ENCODE measurements around the gene BAHD1.
A peak's percentile ranks its signal among the peaks of the same experiment; 100 is the strongest.

BAHD1 gene

GRCh38 chr15:40440743-40441564 is at the start of gene BAHD1:
BAHD1 (plus strand) TSS chr15:40440953; CDS start chr15:40458465, 17,512 bp downstream.
- DNase-seq (ENCODE audit: low read depth in 4 of 4, low spot score in 1 of 4), result peak; percentile 76 to 96 (median 93)

GRCh38 chr15:40392986-40393948 is 47.5 kb upstream of the BAHD1 start:
- no peak for DNase-seq (ENCODE audit: low read depth in 4 of 4, low spot score in 1 of 4)

- no peak for DNase-seq (ENCODE audit: low read depth in 4 of 4, low spot score in 1 of 4)
Observed at GRCh38 chr15:40397688-40398412, 42.9 kb upstream of the BAHD1 start.

GRCh38 chr15:40398413-40398873 is 42.3 kb upstream of the BAHD1 start:
- DNase-seq (ENCODE audit: low read depth in 4 of 4, low spot score in 1 of 4), result no peak

- no peak for DNase-seq (ENCODE audit: low read depth in 4 of 4, low spot score in 1 of 4)
Observed at GRCh38 chr15:40399370-40399769, 41.4 kb upstream of the BAHD1 start.

GRCh38 chr15:40405501-40406381 is 35.0 kb upstream of the BAHD1 start, which contains the start of gene IVD:
IVD (plus strand) TSS chr15:40405795; CDS start chr15:40405828, 33 bp downstream.
- peak; percentile 73 to 91 (median 80) for DNase-seq (ENCODE audit: low read depth in 4 of 4, low spot score in 1 of 4)

GRCh38 chr15:40407330-40407990 is 33.3 kb upstream of the BAHD1 start:
- DNase-seq (ENCODE audit: low read depth in 4 of 4, low spot score in 1 of 4), result no peak

GRCh38 chr15:40409366-40409765 is 31.4 kb upstream of the BAHD1 start:
- no peak for DNase-seq (ENCODE audit: low read depth in 4 of 4, low spot score in 1 of 4)

- no peak for DNase-seq (ENCODE audit: low read depth in 4 of 4, low spot score in 1 of 4)
Observed at GRCh38 chr15:40410476-40410875, 30.3 kb upstream of the BAHD1 start.

- no peak for DNase-seq (ENCODE audit: low read depth in 4 of 4, low spot score in 1 of 4)
Observed at GRCh38 chr15:40412095-40412759, 28.5 kb upstream of the BAHD1 start.

GRCh38 chr15:40413036-40413435 is 27.7 kb upstream of the BAHD1 start:
- no peak for DNase-seq (ENCODE audit: low read depth in 4 of 4, low spot score in 1 of 4)

GRCh38 chr15:40414816-40415215 is 25.9 kb upstream of the BAHD1 start:
- no peak for DNase-seq (ENCODE audit: low read depth in 4 of 4, low spot score in 1 of 4)

GRCh38 chr15:40415226-40415625 is 25.5 kb upstream of the BAHD1 start:
- DNase-seq (ENCODE audit: low read depth in 4 of 4, low spot score in 1 of 4), result no peak

GRCh38 chr15:40416056-40416455 is 24.7 kb upstream of the BAHD1 start:
- no peak for DNase-seq (ENCODE audit: low read depth in 4 of 4, low spot score in 1 of 4)

- no peak for DNase-seq (ENCODE audit: low read depth in 4 of 4, low spot score in 1 of 4)
Observed at GRCh38 chr15:40418126-40418525, 22.6 kb upstream of the BAHD1 start.

GRCh38 chr15:40420071-40420713 is 20.6 kb upstream of the BAHD1 start:
- no peak for DNase-seq (ENCODE audit: low read depth in 4 of 4, low spot score in 1 of 4)

GRCh38 chr15:40420793-40421192 is 20.0 kb upstream of the BAHD1 start:
- DNase-seq (ENCODE audit: low read depth in 4 of 4, low spot score in 1 of 4), result no peak

Measured in stimulated activated CD4-positive, alpha-beta T cell treated with anti-CD3 and anti-CD28 coated beads, Interleukin-1b, Interleukin-23, amount 100 ng/mL, for 24 hours (primary cell).